HepG2 (cell line): Measurements from ENCODE around the gene SH3GL1. TPM values are rescaled to one million over a fixed set of nuclear protein-coding genes. Genes with fewer than 3 reads are reported as not detected.

Experiments
- ATAC-seq: fragments of 200-7000 bp; cut with Tn5 transposase; 3 replicates; pipeline ENCODE4 v1.9.1; 2020; ENCODE audit warnings: mild to moderate bottlenecking, moderate library complexity
- BruUV-seq: library from RNA; stranded (reverse); fragments of 400-500 nt; replicated peaks from 2 replicates; lab custom pipeline; 2021; lab: Mats Ljungman, UMichigan
- CTCF ChIA-PET: fragments of 300-600 bp; formaldehyde crosslinking; extraction: SDS; loops from one replicate; lab custom pipeline; 2021; ENCODE audit warnings: low total read pairs, inconsistent platforms, low intra/inter-chr PET ratio; lab: Yijun Ruan, JAX
- POLR2A ChIA-PET: fragments of 350-600 bp; sonication (Branson Sonifier 250); formaldehyde crosslinking; loops from one replicate; lab custom pipeline; 2020; ENCODE audit warnings: antibody characterized with exemption, inconsistent platforms; lab: Yijun Ruan, JAX
- DNase-seq: peaks from one replicate; pipeline ENCODE4 v3.0.0-alpha.2; 2015; ENCODE audit warnings: low spot score
- FAIRE-seq: peaks from 3 replicates; lab custom pipeline; 2011; peaks lifted over from hg19 to GRCh38; lab: Jason Lieb, UNC
- H2AFZ ChIP-seq: one replicate; pipeline ENCODE4 v1.6.1; 2011; ENCODE audit warnings: low read length, inconsistent platforms
- H3K27ac ChIP-seq: fragments of 300-600 bp; 3 replicates; pipeline ENCODE4 v1.8.0; 2011; ENCODE audit warnings: mixed run types, mild to moderate bottlenecking, mixed read lengths, low read length, inconsistent platforms; ENCODE audit not compliant: insufficient read depth; ENCODE audit errors: extremely low read length
- H3K27me3 ChIP-seq, 2 experiments: fragments of 200-600 bp in 1 of 2; 2 replicates in 1 of 2; 3 replicates in 1 of 2; pipeline versions ENCODE4 v1.6.0 to v1.8.0; 2011; ENCODE audit warnings: low read length in 2 of 2, mild to moderate bottlenecking in 2 of 2, moderate library complexity in 2 of 2, inconsistent platforms in 1 of 2; ENCODE audit not compliant: insufficient read depth in 2 of 2, control insufficient read depth in 1 of 2
- H3K36me3 ChIP-seq, 2 experiments: fragments of 200-600 bp in 1 of 2; replicated peaks in 1 of 2; 2 replicates in 1 of 2; 3 replicates in 1 of 2; pipeline versions ENCODE4 v1.5.1 to v1.8.0; 2011; ENCODE audit warnings: low read length in 2 of 2, inconsistent platforms in 1 of 2; ENCODE audit not compliant: insufficient read depth in 2 of 2, control insufficient read depth in 1 of 2
- H3K4me1 ChIP-seq: 2 replicates; pipeline ENCODE4 v1.5.1; 2012; ENCODE audit warnings: low read length, inconsistent platforms; ENCODE audit not compliant: insufficient read depth
- H3K4me2 ChIP-seq: 2 replicates; pipeline ENCODE4 v1.6.0; 2011; ENCODE audit warnings: low read depth, low read length, inconsistent platforms
- H3K4me3 ChIP-seq, 3 experiments: fragments of 200-600 bp in 1 of 3; sonication (generic), shearing (Covaris generic) in 1 of 3; replicated peaks in 1 of 3; 2 replicates each; pipeline ENCODE4 v1.5.1; 2011 to 2016; ENCODE audit warnings: low read length in 3 of 3, inconsistent platforms in 2 of 3, low read depth in 2 of 3, mild to moderate bottlenecking in 2 of 3, control low read depth in 1 of 3, mixed read lengths in 1 of 3; ENCODE audit not compliant: insufficient read depth in 1 of 3
- H3K79me2 ChIP-seq: one replicate; pipeline ENCODE4 v1.6.1; 2011; ENCODE audit warnings: low read length, inconsistent platforms; ENCODE audit not compliant: insufficient read depth
- H3K9ac ChIP-seq: 2 replicates; pipeline ENCODE4 v1.6.0; 2011; ENCODE audit warnings: mild to moderate bottlenecking, low read depth, low read length, inconsistent platforms; ENCODE audit not compliant: insufficient read depth
- H3K9me3 ChIP-seq: 2 replicates; pipeline ENCODE4 v1.5.1; 2012; ENCODE audit warnings: mild to moderate bottlenecking, low read length
- H4K20me1 ChIP-seq: 2 replicates; pipeline ENCODE4 v1.6.0; 2011; ENCODE audit warnings: inconsistent platforms, mild to moderate bottlenecking, low read length, moderate library complexity; ENCODE audit not compliant: insufficient read depth
- CHCHD3 ChIP-seq: sonication (generic); formaldehyde crosslinking; IDR thresholded peaks from 2 replicates; pipeline ENCODE4 v1.8.0; 2022; ENCODE audit warnings: mild to moderate bottlenecking, missing genetic modification reagents, moderate library complexity
- DNMT1 ChIP-seq: sonication (generic); formaldehyde crosslinking; IDR thresholded peaks from 2 replicates; pipeline ENCODE4 v1.5.1; 2020; ENCODE audit warnings: mild to moderate bottlenecking, missing genetic modification reagents
- FIP1L1 ChIP-seq: fragments of 200-400 bp; formaldehyde crosslinking; IDR thresholded peaks from 2 replicates; pipeline ENCODE4 v1.6.1; 2018; ENCODE audit warnings: low read depth, mild to moderate bottlenecking, low read length, moderate library complexity, borderline replicate concordance; ENCODE audit not compliant: insufficient read depth
- GATAD2A ChIP-seq: IDR thresholded peaks from 2 replicates; pipeline ENCODE4 v1.6.1; 2016
- MED13 ChIP-seq: sonication (generic); formaldehyde crosslinking; IDR thresholded peaks from 2 replicates; pipeline ENCODE4 v1.5.0; 2020; ENCODE audit warnings: missing genetic modification reagents
- NCOA1 ChIP-seq: sonication (generic); formaldehyde crosslinking; IDR thresholded peaks from 2 replicates; pipeline ENCODE4 v1.9.0; 2021; ENCODE audit warnings: missing genetic modification reagents
- NFYB ChIP-seq: sonication (generic); formaldehyde crosslinking; IDR thresholded peaks from 2 replicates; pipeline ENCODE4 v1.4.0; 2020; ENCODE audit warnings: missing genetic modification reagents
- NR2C2 ChIP-seq: sonication (generic); formaldehyde crosslinking; IDR thresholded peaks from 2 replicates; pipeline ENCODE4 v1.4.0; 2020; ENCODE audit warnings: missing genetic modification reagents, mild to moderate bottlenecking, moderate library complexity, borderline replicate concordance
- SNAPC5 ChIP-seq: sonication (generic); formaldehyde crosslinking; IDR thresholded peaks from 2 replicates; pipeline ENCODE4 v1.8.1; 2023; ENCODE audit warnings: mild to moderate bottlenecking, missing genetic modification reagents, borderline replicate concordance
- XRCC5 ChIP-seq: fragments of 200-400 bp; formaldehyde crosslinking; optimal IDR thresholded peaks from 2 replicates; pipeline ENCODE3; 2017; ENCODE audit warnings: mild to moderate bottlenecking, low read length
- ZBTB38 ChIP-seq: sonication (generic); formaldehyde crosslinking; IDR thresholded peaks from 2 replicates; pipeline ENCODE4 v1.5.1; 2020; ENCODE audit warnings: mild to moderate bottlenecking, missing genetic modification reagents
- ZNF17 ChIP-seq: sonication (generic); formaldehyde crosslinking; IDR thresholded peaks from 2 replicates; pipeline ENCODE4 v1.5.0; 2020; ENCODE audit warnings: mild to moderate bottlenecking, missing genetic modification reagents
- ZNF230 ChIP-seq: sonication (generic); formaldehyde crosslinking; IDR thresholded peaks from 2 replicates; pipeline ENCODE4 v1.4.0; 2020; ENCODE audit warnings: mild to moderate bottlenecking, missing genetic modification reagents
- ZNF329 ChIP-seq: sonication (generic); formaldehyde crosslinking; IDR thresholded peaks from 2 replicates; pipeline ENCODE4 v1.9.0; 2021; ENCODE audit warnings: low read depth, mild to moderate bottlenecking, missing genetic modification reagents
- ZNF33B ChIP-seq: sonication (generic); formaldehyde crosslinking; IDR thresholded peaks from 2 replicates; pipeline ENCODE4 v1.5.1; 2020; ENCODE audit warnings: mild to moderate bottlenecking, missing genetic modification reagents
- ZNF614 ChIP-seq: IDR thresholded peaks from 2 replicates; pipeline ENCODE4 v1.6.1; 2018; ENCODE audit warnings: missing biosample characterization, missing genetic modification reagents, inconsistent platforms, borderline replicate concordance
- ZNF7 ChIP-seq: IDR thresholded peaks from 2 replicates; pipeline ENCODE4 v1.6.1; 2016; ENCODE audit warnings: missing biosample characterization, missing genetic modification reagents
- ZNF766 ChIP-seq: sonication (generic); formaldehyde crosslinking; IDR thresholded peaks from 2 replicates; pipeline ENCODE4 v1.5.0; 2020; ENCODE audit warnings: missing genetic modification reagents, borderline replicate concordance
- WGBS: methylation state at CpG from one replicate; pipeline ENCODE4 v1.1.6; 2017; ENCODE audit warnings: low lambda C conversion rate; 5-methylcytosine and 5-hydroxymethylcytosine counted together
- in situ Hi-C: cut with HindIII; loops from 2 replicates; pipeline ENCODE4 v1.10.0; 2017; ENCODE audit warnings: low pct_unique_long_range_greater_than_20kb; ENCODE audit not compliant: extremely low pct_ligation_motif_present
- intact Hi-C: fragments of 100-400 bp; cut with micrococcal nuclease; formaldehyde crosslinking; loops from one replicate; pipeline ENCODE4 v1.10.0; 2022; ENCODE audit not compliant: unreplicated experiment
- polyA plus RNA-seq, 8 experiments: library from polyadenylated mRNA; depleted of rRNA in 3 of 8; stranded (reverse) in 7 of 8; unstranded in 1 of 8; fragments of >200 nt; fragmentation: Illumina TruSeq in 4 of 8; extraction: Trizol in 4 of 8; gene quantifications; 2 replicates each; pipeline versions ENCODE4 v1.2.1 to v1.2.3, GENCODE V29; 2011 to 2016; ENCODE audit warnings: low read depth in 4 of 8, missing spikeins in 1 of 8, mixed read lengths in 1 of 8; ENCODE audit not compliant: insufficient read depth in 1 of 8
- total RNA-seq, 5 experiments: library from RNA; depleted of rRNA; stranded (reverse); fragments of >200 nt; fragmentation: Illumina TruSeq; extraction: Trizol; gene quantifications; 2 replicates each; pipeline ENCODE4 v1.2.3, GENCODE V29; 2016; ENCODE audit warnings: low read depth in 1 of 5

SH3GL1 gene
- total and polyA plus RNA-seq, 2 of the 13 experiments (the other 11 are each of a cell fraction or from before 2014, with no cell fraction given): 33.0 to 45.1 TPM

DNA sequence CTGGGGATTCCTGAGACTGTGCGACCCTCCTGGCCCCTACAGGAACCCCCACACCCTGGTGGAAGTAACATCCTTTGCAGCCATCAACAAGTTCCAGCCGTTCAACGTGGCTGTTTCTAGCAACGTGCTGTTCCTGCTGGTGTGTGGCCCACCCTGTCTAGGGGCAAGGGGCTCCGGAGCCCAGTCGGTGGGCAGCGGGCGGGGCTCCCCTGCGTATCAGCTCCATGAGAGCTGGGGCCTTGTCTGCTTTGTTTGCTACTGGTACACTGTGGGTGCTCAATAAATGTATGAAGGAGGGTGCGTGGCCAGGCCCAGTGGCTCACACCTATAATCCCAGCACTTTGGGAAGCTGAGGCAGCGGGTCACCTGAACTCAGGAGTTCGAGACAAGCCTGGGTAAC, 46.1 kb downstream of the SH3GL1 start:
- POLR2A ChIA-PET: interaction anchor here (1.5 kb wide), 1 partner anchor 22 kb away, joined by 3 read pairs; no protein-coding TSS in a partner anchor
- CTCF ChIA-PET: interaction anchor here (3.1 kb wide), 1 partner anchor 86 kb away, joined by 41 read pairs; no protein-coding TSS in a partner anchor
- H2AFZ ChIP-seq: no peak overlapping the region
- intact Hi-C loops (no loop called here), in situ Hi-C loops (loop anchor here (5.0 kb wide), 1 partner anchor 87 kb away; no protein-coding TSS in a partner anchor)
- no peak for TF ChIP-seq MED13 (CRISPR knock-in tag)
- TF ChIP-seq XRCC5: no peak
- no peak for TF ChIP-seq ZNF766 (CRISPR knock-in tag)
- no peak for TF ChIP-seq DNMT1
- no peak for TF ChIP-seq CHCHD3
- no peak for TF ChIP-seq ZNF230 (CRISPR knock-in tag)
- no peak for TF ChIP-seq NR2C2 (CRISPR knock-in tag)
- TF ChIP-seq FIP1L1: no peak
- no peak for TF ChIP-seq GATAD2A (CRISPR knock-in tag)
- no peak for TF ChIP-seq ZNF329
- TF ChIP-seq NFYB: no peak
- TF ChIP-seq SNAPC5: no peak
- no peak for TF ChIP-seq ZNF17 (CRISPR knock-in tag)
- TF ChIP-seq ZNF614 (CRISPR knock-in tag): no peak
- TF ChIP-seq ZBTB38 (CRISPR knock-in tag): no peak
- no peak for TF ChIP-seq ZNF33B (CRISPR knock-in tag)
- no peak for TF ChIP-seq ZNF7 (CRISPR knock-in tag)
- TF ChIP-seq NCOA1: no peak
- TF ChIP-seq, all 625 proteins: peak for 0
- BruUV-seq: no TSS peak
- Histone ChIP-seq H3K4me2 (no peak overlapping the region), H3K9me3 (no peaks in the 10 kb centered on the region), H3K4me3 (no peak overlapping the region), H3K36me3 (peaks cover 4 to 7% of the 10 kb centered on the region in 2 experiments; a peak in 2 of 5 replicates), H4K20me1 (no peaks in the 10 kb centered on the region), H3K27me3 (no peaks in the 10 kb centered on the region), H3K9ac (no peak overlapping the region), H3K79me2 (no peaks in the 10 kb centered on the region), H3K4me1 (no peaks in the 10 kb centered on the region), H3K27ac (no peak overlapping the region)
- no peak for DNase-seq
- 97% methylated on average over 5 of the region's 12 CpGs for WGBS
- no peak for ATAC-seq
- FAIRE-seq: no peak
